ENCODE data around the gene CD200R1L.
"Not testable (repeated sequence)": the region's sequence is repeated elsewhere in the genome, so short reads cannot be mapped to it uniquely, and the experiment has no call there.

The CD200R1L gene, protein sequence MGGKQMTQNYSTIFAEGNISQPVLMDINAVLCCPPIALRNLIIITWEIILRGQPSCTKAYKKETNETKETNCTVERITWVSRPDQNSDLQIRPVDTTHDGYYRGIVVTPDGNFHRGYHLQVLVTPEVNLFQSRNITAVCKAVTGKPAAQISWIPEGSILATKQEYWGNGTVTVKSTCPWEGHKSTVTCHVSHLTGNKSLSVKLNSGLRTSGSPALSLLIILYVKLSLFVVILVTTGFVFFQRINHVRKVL

DNA sequence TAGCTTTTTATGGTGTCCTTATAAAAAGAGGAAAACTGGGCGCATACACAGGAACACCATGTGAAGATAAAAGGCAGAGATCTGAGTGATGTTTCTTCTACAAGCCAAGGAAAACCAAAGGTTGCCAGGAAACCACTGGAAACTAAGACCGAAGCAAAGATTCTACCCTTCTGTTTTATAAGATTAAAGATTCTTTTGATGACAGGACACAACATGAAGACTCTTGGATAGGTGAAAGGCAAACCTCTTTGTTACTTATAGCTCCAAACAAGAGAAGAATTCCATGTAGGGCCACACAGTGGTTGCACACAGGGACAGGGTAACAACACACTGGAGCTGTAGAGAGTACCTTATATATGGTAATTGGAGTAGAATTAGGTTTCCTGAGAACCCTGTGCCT lies at the start of gene CD200R1L:
Gene CD200R1L (minus strand): TSS at position 101 of the 400 bp plus-strand sequence. CDS start 17,497 bp downstream, outside the sequence.
- DNase-seq = no peak

DNA sequence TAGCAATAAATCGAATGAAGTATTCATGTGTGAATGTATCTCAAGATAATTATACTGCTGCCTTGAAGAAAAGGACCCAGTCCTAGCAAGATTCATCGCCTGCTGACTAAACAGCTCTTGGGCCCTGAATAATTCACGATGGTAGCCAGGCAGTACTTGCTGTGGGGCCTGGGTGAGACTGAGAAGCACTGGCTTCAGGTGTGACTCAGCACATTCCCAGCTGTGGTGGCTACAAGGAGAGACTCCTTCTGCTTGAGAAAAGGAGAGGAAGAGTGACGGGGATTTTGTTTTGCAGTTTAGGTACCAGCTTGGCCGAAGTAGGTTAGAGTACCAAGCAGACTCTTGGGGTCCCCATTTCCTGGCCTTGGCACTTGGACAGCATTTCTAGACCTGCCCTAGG lies 47.6 kb upstream of the CD200R1L start:
- DNase-seq = no peak

DNA sequence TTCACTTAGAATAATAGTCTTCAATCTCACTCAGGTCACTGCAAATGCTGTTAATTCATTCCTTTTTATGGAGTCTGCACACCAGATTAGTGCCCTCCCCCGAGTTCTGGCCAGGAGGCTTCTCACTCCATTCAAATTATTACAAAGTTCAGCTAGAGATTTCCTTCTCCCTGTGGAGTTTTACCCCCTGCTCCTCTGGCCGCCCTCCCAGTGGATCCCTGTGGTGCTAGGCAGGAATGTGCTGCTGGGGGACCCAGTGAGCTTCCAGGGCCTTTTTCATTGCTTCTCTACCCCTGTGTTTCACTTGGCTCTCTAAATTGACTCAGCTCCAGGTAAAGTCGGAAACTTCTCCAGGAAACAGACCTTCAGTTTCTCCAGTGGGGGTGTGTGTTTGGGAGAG lies 42.7 kb upstream of the CD200R1L start:
- DNase-seq = no peak

DNA sequence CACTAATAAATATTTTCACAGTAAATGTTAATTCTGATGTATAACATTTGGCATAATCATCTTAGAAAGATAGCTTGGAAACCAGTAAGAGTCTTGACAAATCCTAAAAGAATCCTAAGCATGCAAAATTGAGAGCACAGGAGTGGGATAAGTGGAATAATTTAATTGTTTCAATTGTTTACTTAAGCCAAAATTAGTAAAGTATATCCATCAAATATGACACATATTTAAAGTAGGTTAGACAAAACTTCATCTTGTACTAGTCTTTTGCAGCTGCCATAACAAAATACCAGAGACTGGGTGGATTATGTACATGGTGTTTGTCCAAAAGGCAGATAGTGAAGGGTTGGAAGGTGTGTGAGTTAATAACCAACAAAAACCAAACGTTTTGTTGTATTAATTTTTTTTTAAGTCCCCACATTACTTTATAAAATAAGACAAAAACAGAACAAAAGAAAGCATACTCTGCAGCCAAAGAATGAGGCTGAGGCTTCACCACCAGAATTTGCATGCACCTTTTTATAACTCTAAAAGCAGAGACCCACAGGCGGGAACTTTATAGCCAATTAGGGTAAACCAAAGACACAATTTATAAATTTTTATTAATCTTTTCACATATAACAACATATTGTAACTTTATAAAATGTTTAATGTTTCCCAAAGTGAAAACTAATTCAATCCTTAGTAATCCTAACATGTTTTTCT lies 41.9 kb upstream of the CD200R1L start:
- DNase-seq = no peak

DNA sequence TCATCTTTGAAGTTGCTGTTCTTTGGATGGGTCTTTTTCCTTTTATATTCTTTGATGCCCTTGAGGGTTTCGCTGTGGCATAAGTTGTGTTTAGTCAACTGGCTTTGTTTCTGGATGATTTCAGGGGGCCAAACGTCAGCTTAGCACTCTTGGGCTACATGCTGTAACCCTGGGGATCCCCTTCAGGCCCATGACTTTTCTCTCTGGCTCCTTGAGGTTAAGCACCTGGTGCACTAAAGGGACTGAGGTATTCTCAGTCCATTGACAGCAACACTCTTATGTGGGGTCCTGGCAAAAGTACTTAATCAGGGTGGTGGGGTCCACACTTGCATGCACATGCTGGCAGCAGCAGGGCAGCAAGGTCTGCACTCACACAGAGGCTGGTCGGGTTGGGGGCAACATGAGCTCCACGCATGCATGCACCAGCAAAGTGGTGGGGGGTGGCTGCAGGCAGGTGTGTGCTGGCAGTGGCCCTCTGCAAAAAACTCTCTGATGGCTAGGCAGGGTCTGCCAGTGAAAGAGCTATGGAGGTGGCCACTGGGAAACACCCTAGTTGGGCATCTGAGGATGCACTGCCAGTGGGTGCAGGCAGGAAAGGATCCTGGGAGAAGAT lies 38.1 kb upstream of the CD200R1L start:
- no peak for DNase-seq

- no peak for DNase-seq
These were observed 35.2 kb upstream of the CD200R1L start for GRCh38 chr3:112881891-112882290.

- no peak for DNase-seq
These were observed 28.9 kb upstream of the CD200R1L start for GRCh38 chr3:112875561-112875960.

DNA sequence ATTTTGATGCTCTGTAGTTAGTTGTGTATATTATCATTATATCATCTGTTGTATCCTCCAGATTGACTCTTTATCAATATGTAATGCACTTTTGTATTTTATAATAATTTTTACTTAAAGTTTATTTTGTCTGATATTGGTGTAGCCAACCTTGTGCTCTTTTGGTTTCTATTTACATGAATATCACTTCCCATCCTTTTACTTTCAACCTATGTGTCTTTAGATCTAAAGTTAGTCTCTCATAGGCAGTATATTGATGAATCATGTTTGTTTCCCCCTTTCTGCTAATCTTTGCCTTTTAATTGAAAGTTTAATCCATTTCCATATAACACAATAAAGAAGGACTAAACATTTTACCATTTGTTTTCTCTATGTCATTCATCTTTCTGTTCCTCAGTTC lies 28.1 kb upstream of the CD200R1L start:
- DNase-seq = no peak

DNA sequence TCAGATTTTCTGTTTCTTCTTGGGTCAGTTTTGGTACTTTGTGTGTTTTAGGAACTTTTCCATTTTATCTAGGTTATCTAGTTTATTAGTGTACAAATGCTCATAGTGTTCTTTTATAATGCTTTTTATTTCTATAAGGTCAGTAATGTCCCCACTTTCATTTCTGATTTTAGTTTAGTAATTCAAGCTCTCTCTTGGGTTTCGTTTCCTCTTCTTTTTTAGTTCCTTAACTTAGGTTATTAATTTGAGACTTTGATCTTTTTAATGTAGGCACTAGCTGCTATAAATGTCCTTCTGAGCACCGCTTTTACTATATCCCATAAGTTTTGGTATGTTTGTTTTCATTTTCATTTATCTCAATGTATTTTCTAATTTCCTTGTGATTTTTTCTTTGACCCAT lies 27.0 kb upstream of the CD200R1L start:
- DNase-seq = no peak

GRCh38 chr3:112871735-112872134 lies 25.1 kb upstream of the CD200R1L start:
- no peak for DNase-seq

DNA sequence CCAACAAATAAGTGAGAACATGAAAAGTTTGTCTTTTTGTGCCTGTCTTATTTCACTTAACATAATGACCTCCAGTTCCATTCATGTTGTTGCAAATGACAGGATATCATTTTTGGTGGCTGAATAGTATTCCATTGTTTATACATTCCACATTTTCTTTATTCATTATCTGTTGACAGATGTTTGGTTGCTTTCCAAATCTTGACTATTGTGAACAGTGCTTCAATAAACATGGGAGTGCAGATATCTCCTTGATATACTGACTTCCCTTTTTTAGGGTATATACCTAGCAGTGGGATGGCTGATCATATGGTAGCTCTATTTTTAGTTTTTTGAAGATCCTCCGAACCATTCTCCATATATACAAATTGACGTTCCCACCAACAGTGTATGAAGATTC lies 19.1 kb upstream of the CD200R1L start:
- DNase-seq = no peak

GRCh38 chr3:112860898-112861297 lies 14.2 kb upstream of the CD200R1L start:
- no peak for DNase-seq

- no peak for DNase-seq
These were observed 11.9 kb upstream of the CD200R1L start for GRCh38 chr3:112858410-112859069.

GRCh38 chr3:112857526-112857925 lies 10.9 kb upstream of the CD200R1L start:
- no peak for DNase-seq

GRCh38 chr3:112856537-112856936 lies 9.9 kb upstream of the CD200R1L start:
- DNase-seq = no peak

GRCh38 chr3:112855883-112856282 lies 9.2 kb upstream of the CD200R1L start:
- DNase-seq = no peak

GRCh38 chr3:112855074-112855473 lies 8.4 kb upstream of the CD200R1L start:
- DNase-seq = not testable (repeated sequence)

DNA sequence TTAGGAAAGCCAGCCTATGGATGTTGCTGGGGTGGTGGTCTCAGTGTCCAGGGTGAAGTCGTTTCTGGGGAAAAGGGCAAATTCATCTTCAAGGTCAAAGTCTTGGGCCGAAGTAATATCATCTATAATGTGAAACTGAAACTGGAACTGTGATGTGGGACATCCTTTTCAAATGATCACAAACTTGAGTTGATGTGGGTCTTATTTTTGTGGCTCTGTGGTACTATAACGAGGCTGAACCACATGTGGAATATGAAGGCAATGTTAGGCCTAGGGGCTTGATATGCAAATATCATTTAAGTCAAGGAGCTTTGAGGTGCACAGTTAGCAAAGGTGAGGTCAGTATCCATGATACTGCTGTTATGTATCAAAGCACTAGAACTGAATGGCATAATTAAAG lies 1.5 kb upstream of the CD200R1L start:
- no peak for DNase-seq

- no peak for DNase-seq
These were observed 1.0 kb upstream of the CD200R1L start for GRCh38 chr3:112847692-112848091.

- DNase-seq = no peak
These were observed 892 bp downstream of the CD200R1L start for GRCh38 chr3:112845772-112846171.

GRCh38 chr3:112829046-112829445 lies 17.6 kb downstream of the CD200R1L start:
- DNase-seq = no peak

DNA sequence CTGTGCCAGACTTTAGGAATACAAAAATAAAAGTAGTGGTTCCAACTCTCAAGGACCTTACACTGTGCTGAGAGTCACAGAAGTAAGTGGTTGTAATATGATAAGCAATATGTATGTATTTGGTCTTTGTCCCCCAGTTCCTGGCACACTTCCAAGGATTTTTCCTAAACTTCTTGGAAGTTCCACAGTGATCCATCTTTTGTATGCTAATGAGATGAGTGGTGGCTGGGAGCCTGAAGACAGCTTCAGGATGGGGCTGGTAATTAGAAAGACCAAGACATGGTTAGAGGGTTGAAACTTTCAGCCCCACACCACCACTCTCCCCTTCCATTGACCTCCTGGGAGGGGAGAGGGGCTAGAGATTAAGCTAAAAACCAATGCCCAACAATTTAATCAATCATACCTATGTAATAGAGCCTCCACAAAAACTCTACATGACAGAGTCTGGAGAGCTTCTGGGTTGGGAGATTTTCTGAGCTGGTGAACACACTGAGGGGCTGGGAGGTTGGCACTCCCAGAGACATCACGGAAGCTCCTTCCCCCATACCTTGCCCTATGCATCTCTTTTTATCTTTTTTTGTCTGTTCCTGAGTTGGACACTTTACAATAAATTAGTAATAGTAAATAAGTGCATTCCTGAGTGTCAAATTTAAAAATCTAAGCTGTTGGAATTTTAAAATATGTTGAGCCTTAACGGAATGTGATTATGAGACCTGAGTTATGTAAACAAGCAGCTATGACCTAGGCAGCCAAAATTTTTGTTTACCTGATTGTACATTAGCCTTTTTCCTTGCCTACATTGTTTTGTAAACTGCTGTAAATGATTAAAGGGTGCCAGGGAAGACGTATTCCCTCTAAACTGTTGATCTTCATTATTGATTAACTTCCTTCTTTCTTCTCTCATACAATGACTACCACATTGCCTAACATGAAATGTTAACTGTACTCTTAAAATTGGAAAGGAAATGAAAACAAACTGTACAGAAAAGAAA lies 24.3 kb downstream of the CD200R1L start:
- no peak for DNase-seq
